NCI-H1930 (cell line): ENCODE results near the gene OPRM1.

ENCODE experiments used
- DNase-seq, 2 experiments: peaks; one replicate each; lab custom pipeline; 2025; lab: John Stamatoyannopoulos, UW

The OPRM1 gene

GRCh38 chr6:154280521-154280920, 241.5 kb downstream of the OPRM1 start:
- no peak for DNase-seq

GRCh38 chr6:154284313-154284853, 245.3 kb downstream of the OPRM1 start:
- DNase-seq: no peak

- no peak for DNase-seq
Observed at GRCh38 chr6:154285826-154286225, 246.8 kb downstream of the OPRM1 start.

- no peak for DNase-seq
Observed at GRCh38 chr6:154289818-154290508, 250.9 kb downstream of the OPRM1 start.

- no peak for DNase-seq
Observed at GRCh38 chr6:154292066-154292465, 253.0 kb downstream of the OPRM1 start.

- no peak for DNase-seq
Observed at GRCh38 chr6:154292855-154293519, 253.9 kb downstream of the OPRM1 start.

GRCh38 chr6:154295733-154296132, 256.7 kb downstream of the OPRM1 start:
- no peak for DNase-seq
